HG02973 (cell line): ENCODE measurements around the gene GGT7.
"Not testable (repeated sequence)": the region's sequence is repeated elsewhere in the genome, so short reads cannot be mapped to it uniquely, and the experiment has no call there.

Source experiments
- ATAC-seq: cut with Tn5 transposase; IDR thresholded peaks from one replicate; pipeline ENCODE4 v1.9.1; 2021; ENCODE audit warnings: moderate library complexity; ENCODE audit not compliant: unreplicated experiment

The GGT7 gene, protein sequence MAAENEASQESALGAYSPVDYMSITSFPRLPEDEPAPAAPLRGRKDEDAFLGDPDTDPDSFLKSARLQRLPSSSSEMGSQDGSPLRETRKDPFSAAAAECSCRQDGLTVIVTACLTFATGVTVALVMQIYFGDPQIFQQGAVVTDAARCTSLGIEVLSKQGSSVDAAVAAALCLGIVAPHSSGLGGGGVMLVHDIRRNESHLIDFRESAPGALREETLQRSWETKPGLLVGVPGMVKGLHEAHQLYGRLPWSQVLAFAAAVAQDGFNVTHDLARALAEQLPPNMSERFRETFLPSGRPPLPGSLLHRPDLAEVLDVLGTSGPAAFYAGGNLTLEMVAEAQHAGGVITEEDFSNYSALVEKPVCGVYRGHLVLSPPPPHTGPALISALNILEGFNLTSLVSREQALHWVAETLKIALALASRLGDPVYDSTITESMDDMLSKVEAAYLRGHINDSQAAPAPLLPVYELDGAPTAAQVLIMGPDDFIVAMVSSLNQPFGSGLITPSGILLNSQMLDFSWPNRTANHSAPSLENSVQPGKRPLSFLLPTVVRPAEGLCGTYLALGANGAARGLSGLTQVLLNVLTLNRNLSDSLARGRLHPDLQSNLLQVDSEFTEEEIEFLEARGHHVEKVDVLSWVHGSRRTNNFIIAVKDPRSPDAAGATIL

GRCh38 chr20:34872622-34873224 lies at the start of gene GGT7:
GGT7 (minus strand) TSS chr20:34872856; CDS start chr20:34872815, 41 bp downstream.
- peak; percentile 43 for ATAC-seq

DNA sequence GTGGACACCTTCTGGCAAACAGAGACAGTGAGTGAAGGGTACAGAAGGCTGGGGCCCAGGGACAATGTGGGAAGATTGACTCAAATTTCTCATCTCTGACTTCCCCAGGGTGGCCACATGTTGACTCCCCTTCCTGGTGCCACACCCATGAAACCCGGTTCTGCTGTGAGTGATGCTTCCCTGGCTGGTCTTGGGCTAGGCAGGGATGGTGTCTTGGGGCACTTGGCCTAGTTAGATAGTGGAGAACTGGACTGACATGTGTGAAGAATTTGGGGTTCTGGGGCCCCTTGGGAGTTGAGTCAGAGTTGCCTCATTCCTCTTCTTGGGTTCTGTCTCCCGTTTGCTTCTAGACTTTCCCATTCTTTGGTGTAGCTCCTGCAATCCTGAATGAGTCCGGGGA lies 48.8 kb upstream of the GGT7 start:
- ATAC-seq = no peak

GRCh38 chr20:34920055-34920454 lies 47.4 kb upstream of the GGT7 start:
- no peak for ATAC-seq

- ATAC-seq = no peak
These were observed 44.2 kb upstream of the GGT7 start for GRCh38 chr20:34916774-34917354.

GRCh38 chr20:34915749-34916455 lies 43.2 kb upstream of the GGT7 start:
- ATAC-seq = no peak

GRCh38 chr20:34915131-34915530 lies 42.5 kb upstream of the GGT7 start:
- no peak for ATAC-seq

DNA sequence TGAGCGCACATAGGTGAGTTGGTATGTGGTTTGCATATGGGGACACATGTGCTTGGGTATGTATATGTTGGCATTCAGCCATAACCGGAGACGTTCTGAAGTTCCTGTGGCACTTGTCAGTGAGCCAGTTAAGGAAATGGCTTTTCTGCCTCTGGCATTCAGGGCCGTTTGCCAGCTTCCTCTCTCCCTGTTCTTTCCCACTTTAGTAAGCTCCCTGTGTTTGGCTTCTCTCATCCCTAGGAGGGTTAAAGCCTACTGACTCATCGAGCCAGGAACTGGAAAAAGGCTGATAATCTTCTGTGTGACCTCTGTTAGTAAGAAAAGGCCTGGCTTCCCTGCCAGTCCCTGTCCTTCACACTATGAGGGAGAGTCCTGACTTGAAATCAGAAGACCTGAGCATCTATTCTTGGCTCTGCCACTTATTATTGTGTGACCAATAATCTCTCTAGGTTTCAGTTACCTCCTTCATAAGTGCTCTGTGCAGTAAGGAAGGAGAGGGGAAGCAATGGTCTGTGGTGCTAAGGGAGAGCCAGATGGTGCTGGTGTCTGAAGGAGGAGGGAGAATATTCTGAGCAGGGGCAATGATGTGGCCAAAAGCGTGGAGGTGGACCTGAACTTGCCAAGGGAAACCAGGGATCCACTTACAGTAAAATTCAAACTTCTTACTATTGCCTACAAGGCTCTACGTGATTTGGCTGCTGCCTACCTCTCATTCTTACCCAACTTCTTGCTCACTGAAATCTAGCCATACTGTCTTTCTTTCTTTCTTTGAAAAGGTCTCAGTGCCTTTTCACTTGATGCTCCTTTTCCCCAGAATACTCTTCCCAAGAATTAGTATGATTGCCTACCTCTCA lies 35.2 kb upstream of the GGT7 start:
- ATAC-seq = no peak

GRCh38 chr20:34904202-34904621 lies 31.6 kb upstream of the GGT7 start:
- ATAC-seq = no peak

GRCh38 chr20:34898731-34899130 lies 26.1 kb upstream of the GGT7 start:
- not testable (repeated sequence) for ATAC-seq

DNA sequence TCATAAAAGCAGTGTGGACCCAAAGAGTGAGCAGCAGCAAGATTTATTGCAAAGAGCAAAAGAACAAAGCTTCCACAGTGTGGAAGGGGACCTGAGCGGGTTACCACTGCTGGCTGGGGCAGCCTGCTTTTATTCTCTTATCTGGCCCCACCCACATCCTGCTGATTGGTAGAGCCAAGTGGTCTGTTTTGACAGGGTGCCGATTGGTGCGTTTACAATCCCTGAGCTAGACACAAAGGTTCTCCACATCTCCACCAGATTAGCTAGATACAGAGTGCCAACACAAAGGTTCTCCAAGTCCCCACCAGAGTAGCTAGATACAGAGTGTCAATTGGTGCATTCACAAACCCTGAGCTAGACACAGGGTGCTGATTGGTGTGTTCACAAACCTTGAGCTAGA lies 25.5 kb upstream of the GGT7 start:
- ATAC-seq = not testable (repeated sequence)

- ATAC-seq = no peak
These were observed 23.5 kb upstream of the GGT7 start for GRCh38 chr20:34896086-34896621.

DNA sequence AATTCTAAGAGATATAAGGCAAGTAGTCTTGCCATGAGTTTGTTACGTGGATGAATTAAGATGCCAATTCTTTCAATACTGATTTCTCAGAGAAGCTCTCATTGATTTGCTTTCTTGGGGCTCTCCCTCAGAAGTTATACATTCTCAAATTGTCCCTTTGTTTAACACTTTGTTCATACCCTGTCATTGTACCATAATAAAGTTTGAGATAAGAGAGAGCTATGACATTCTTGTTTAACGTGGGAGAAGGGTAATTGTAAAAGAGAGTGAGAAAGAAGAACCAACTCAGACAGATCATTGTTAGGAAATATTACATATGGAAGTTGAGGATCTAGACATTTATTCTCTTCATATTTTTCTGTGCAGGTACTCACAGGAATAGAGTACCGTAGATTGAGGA lies 22.8 kb upstream of the GGT7 start:
- no peak for ATAC-seq

DNA sequence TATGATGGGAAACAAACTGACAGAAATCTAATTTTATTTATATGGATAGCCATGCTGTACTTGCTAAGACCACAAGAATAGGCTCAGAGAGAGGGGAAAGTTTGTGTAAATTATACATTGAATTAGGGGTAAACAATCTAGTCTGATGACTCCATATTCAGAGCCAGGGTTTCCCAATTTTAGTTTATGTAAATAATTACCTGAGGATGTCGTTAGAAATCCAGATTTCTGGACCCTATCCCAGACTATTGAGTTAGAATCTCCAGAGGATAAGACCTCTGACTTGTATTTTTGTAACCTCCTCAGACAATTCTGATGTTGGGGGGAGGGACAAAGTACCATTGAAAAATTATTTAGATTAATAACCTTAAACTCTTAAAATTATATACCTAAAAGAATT lies 22.1 kb upstream of the GGT7 start:
- no peak for ATAC-seq

- no peak for ATAC-seq
These were observed 20.0 kb upstream of the GGT7 start for GRCh38 chr20:34892671-34893070.

- ATAC-seq = no peak
These were observed 18.8 kb upstream of the GGT7 start for GRCh38 chr20:34891166-34892062.

GRCh38 chr20:34888468-34888867 lies 15.8 kb upstream of the GGT7 start:
- no peak for ATAC-seq

- ATAC-seq = no peak
These were observed 14.4 kb upstream of the GGT7 start for GRCh38 chr20:34887023-34887422.

DNA sequence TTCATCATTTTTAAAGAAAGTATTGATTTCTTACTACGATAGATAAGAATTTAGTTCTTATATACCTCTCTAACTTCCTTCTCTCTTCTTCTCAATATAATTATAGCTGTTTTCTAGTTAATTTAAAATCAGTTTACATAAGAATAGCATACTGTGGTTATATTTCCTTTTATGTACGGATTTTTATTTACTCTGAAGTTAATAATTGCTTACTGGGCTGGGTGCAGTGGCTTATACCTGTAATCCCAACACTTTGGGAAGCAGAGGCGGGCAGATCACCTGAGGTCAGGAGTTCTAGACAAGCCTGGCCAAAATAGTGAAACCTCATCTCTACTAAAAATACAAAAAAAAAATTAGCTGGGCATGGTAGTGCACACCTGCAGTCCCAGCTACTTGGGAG lies 13.5 kb upstream of the GGT7 start:
- ATAC-seq = no peak

GRCh38 chr20:34884260-34884659 lies 11.6 kb upstream of the GGT7 start:
- ATAC-seq = no peak
